ENCODE results near the gene EIF2D. TPM values are rescaled to one million over a fixed set of nuclear protein-coding genes. Genes with fewer than 3 reads are reported as not detected.
A peak's percentile ranks its signal among the peaks of the same experiment; 100 is the strongest.

The EIF2D gene
- total RNA-seq, 1 donor from 2014 or later: 47.0 TPM

- peaks cover 14% of the 10 kb centered on the region for H3K36me3 ChIP-seq
- DNase-seq (no peak), ATAC-seq (peak; percentile 20 to 23)
- no peak overlapping the region for H3K27ac ChIP-seq
- no peaks in the 10 kb centered on the region for H3K9me3 ChIP-seq
- H3K27me3 ChIP-seq (ENCODE audit: low read depth): no peaks in the 10 kb centered on the region
- H3K4me3 ChIP-seq: no peak overlapping the region
- intact Hi-C loops (cut with DNase I): no loop called here
- no peak for TF ChIP-seq CTCF (IDR thresholded peaks at IDR 0.05)
- no peaks in the 10 kb centered on the region for H3K4me1 ChIP-seq
These were observed 40.0 kb upstream of the EIF2D start for GRCh38 chr1:206651958-206652890.

GRCh38 chr1:206651014-206651413 is 38.7 kb upstream of the EIF2D start:
- Histone ChIP-seq H3K27me3 (ENCODE audit: low read depth) (no peaks in the 10 kb centered on the region), H3K4me1 (no peaks in the 10 kb centered on the region), H3K36me3 (peaks cover 16% of the 10 kb centered on the region), H3K27ac (no peak overlapping the region), H3K4me3 (no peak overlapping the region), H3K9me3 (no peaks in the 10 kb centered on the region)
- TF ChIP-seq CTCF (IDR thresholded peaks at IDR 0.05): no peak
- DNase-seq (no peak), ATAC-seq (no peak)
- intact Hi-C loops (cut with DNase I): no loop called here

GRCh38 chr1:206649261-206649921 is 37.1 kb upstream of the EIF2D start:
- H3K4me1 ChIP-seq: no peaks in the 10 kb centered on the region
- H3K36me3 ChIP-seq: peaks cover 16% of the 10 kb centered on the region
- DNase-seq (no peak), ATAC-seq (no peak)
- no peaks in the 10 kb centered on the region for H3K9me3 ChIP-seq
- intact Hi-C loops (cut with DNase I): no loop called here
- TF ChIP-seq CTCF (IDR thresholded peaks at IDR 0.05): no peak
- H3K27me3 ChIP-seq (ENCODE audit: low read depth): no peaks in the 10 kb centered on the region
- H3K27ac ChIP-seq: no peak overlapping the region
- H3K4me3 ChIP-seq: no peak overlapping the region

- no peak overlapping the region for H3K27ac ChIP-seq
- no peak for TF ChIP-seq CTCF (IDR thresholded peaks at IDR 0.05)
- no peak for ATAC-seq
- peaks cover 16% of the 10 kb centered on the region for H3K36me3 ChIP-seq
- DNase-seq: no peak
- intact Hi-C loops (cut with DNase I): no loop called here
- no peaks in the 10 kb centered on the region for H3K27me3 ChIP-seq (ENCODE audit: low read depth)
- H3K9me3 ChIP-seq: no peaks in the 10 kb centered on the region
- no peaks in the 10 kb centered on the region for H3K4me1 ChIP-seq
- no peak overlapping the region for H3K4me3 ChIP-seq
These were observed 35.0 kb upstream of the EIF2D start for GRCh38 chr1:206647224-206647623.

- intact Hi-C loops (cut with DNase I): no loop called here
- Histone ChIP-seq H3K4me1 (no peaks in the 10 kb centered on the region), H3K36me3 (peaks cover 16% of the 10 kb centered on the region), H3K27ac (no peak overlapping the region), H3K27me3 (ENCODE audit: low read depth) (no peaks in the 10 kb centered on the region), H3K9me3 (no peaks in the 10 kb centered on the region), H3K4me3 (no peak overlapping the region)
- ATAC-seq: no peak
- no peak for DNase-seq
- TF ChIP-seq CTCF (IDR thresholded peaks at IDR 0.05): no peak
These were observed 34.2 kb upstream of the EIF2D start for GRCh38 chr1:206646504-206646903.
